K562 treated with DMSO at 1 percent for 4 hours (cell line): ENCODE data around the gene GNG14. TPM values are rescaled to one million over a fixed set of nuclear protein-coding genes. Genes with fewer than 3 reads are reported as not detected.

ENCODE experiments used
- total RNA-seq: library from RNA; unstranded; fragments of 300-600 nt; gene quantifications from 2 replicates; pipeline ENCODE4 v1.2.3, GENCODE V29; 2022; ENCODE audit not compliant: insufficient read depth

Gene GNG14
- not detected in 2 replicates for total RNA-seq

GRCh38 chr19:12687496-12688196 is at the start of gene GNG14:
Gene GNG14 (plus strand): TSS chr19:12687998. CDS start chr19:12688049, 51 bp downstream.

GRCh38 chr19:12666265-12667048 is 21.3 kb upstream of the GNG14 start, which contains the start of the genes MAN2B1 and WDR83:
Gene MAN2B1 (minus strand): TSS chr19:12666742. CDS start chr19:12666701, 41 bp downstream.
Gene WDR83 (plus strand): TSS chr19:12666807. CDS start chr19:12669791, 2,984 bp downstream.

GRCh38 chr19:12681074-12681987 is 6.5 kb upstream of the GNG14 start, which contains the start of gene DHPS:
Gene DHPS (minus strand): TSS chr19:12681880. CDS start chr19:12681766, 114 bp downstream.

GRCh38 chr19:12696366-12697335 is 8.9 kb downstream of the GNG14 start, which contains the start of gene FBXW9:
Gene FBXW9 (minus strand): TSS chr19:12696631. CDS start chr19:12696581, 50 bp downstream.

GRCh38 chr19:12723641-12724426 is 36.0 kb downstream of the GNG14 start, which contains the start of gene TNPO2:
Gene TNPO2 (minus strand): TSS chr19:12723932. CDS start chr19:12720977, 2,955 bp downstream.

GRCh38 chr19:12736995-12737834 is 49.4 kb downstream of the GNG14 start, which contains the start of gene GET3:
Gene GET3 (plus strand): TSS chr19:12737497. CDS start chr19:12737506, 9 bp downstream.

Other genes with a start within 250 kb of the GNG14 start
- 1.1 and 1.9 TPM in 2 replicates for gene ZNF443, start 247.0 kb upstream of the GNG14 start, total RNA-seq
- 0.13 TPM in 1 of 2 replicates, not detected in the other for gene ZNF709, start 203.2 kb upstream of the GNG14 start, total RNA-seq
- 2.7 and 3.2 TPM in 2 replicates for gene ZNF564, start 136.5 kb upstream of the GNG14 start, total RNA-seq
- 1.8 TPM in 2 replicates for gene ZNF490, start 77.2 kb upstream of the GNG14 start, total RNA-seq
- 4.7 and 5.7 TPM in 2 replicates for gene ZNF791, start 77.1 kb upstream of the GNG14 start, total RNA-seq
- 112 and 118 TPM in 2 replicates for gene MAN2B1, start 21.3 kb upstream of the GNG14 start, total RNA-seq
- 13.2 and 16.5 TPM in 2 replicates for gene WDR83, start 21.2 kb upstream of the GNG14 start, total RNA-seq
- 115 and 119 TPM in 2 replicates for gene DHPS, start 6.1 kb upstream of the GNG14 start, total RNA-seq
- 9.8 and 12.8 TPM in 2 replicates for gene FBXW9, start 8.6 kb downstream of the GNG14 start, total RNA-seq
- 24.6 and 26.8 TPM in 2 replicates for gene TNPO2, start 35.9 kb downstream of the GNG14 start, total RNA-seq
- gene TRIR, start 46.7 kb downstream of the GNG14 start, total RNA-seq: 429 and 468 TPM in 2 replicates
- 93.8 and 110 TPM in 2 replicates for gene GET3, start 49.5 kb downstream of the GNG14 start, total RNA-seq
- gene BEST2, start 63.8 kb downstream of the GNG14 start, total RNA-seq: not detected in 2 replicates
- gene HOOK2, start 87.6 kb downstream of the GNG14 start, total RNA-seq: 14.4 and 15.7 TPM in 2 replicates
- gene JUNB, start 103.5 kb downstream of the GNG14 start, total RNA-seq: 74.2 and 74.3 TPM in 2 replicates
- gene PRDX2, start 113.8 kb downstream of the GNG14 start, total RNA-seq: 371 and 398 TPM in 2 replicates
- 2.4 TPM in 1 of 2 replicates, not detected in the other for gene THSD8, start 114.1 kb downstream of the GNG14 start, total RNA-seq
- gene RNASEH2A, start 118.6 kb downstream of the GNG14 start, total RNA-seq: 55.9 and 64.5 TPM in 2 replicates
- gene RTBDN, start 146.6 kb downstream of the GNG14 start, total RNA-seq: not detected in 2 replicates
- 5.8 and 8.0 TPM in 2 replicates for gene MAST1, start 150.5 kb downstream of the GNG14 start, total RNA-seq
- gene DNASE2, start 193.5 kb downstream of the GNG14 start, total RNA-seq: 145 and 148 TPM in 2 replicates
- 30.8 and 50.0 TPM in 2 replicates for gene KLF1, start 199.2 kb downstream of the GNG14 start, total RNA-seq
- gene GCDH, start 203.2 kb downstream of the GNG14 start, total RNA-seq: 10.2 and 12.5 TPM in 2 replicates
- 1.4 and 2.5 TPM in 2 replicates for gene SYCE2, start 231.3 kb downstream of the GNG14 start, total RNA-seq
- 105 and 107 TPM in 2 replicates for gene FARSA, start 245.7 kb downstream of the GNG14 start, total RNA-seq